Measurements from ENCODE around the gene KRTAP4-6.
"Not testable (repeated sequence)": the region's sequence is repeated elsewhere in the genome, so short reads cannot be mapped to it uniquely, and the experiment has no call there.

Gene KRTAP4-6

GRCh38 chr17:41148971-41149651 lies 8.8 kb upstream of the KRTAP4-6 start:
- not testable (repeated sequence) for H3K9me3 ChIP-seq (ENCODE audit: control insufficient read depth, low read length); H3K36me3 ChIP-seq (ENCODE audit: control insufficient read depth, insufficient read depth, low read length); H3K4me1 ChIP-seq (ENCODE audit: control insufficient read depth, insufficient read depth, low read length, poor library complexity, severe bottlenecking); DNase-seq; H3K27me3 ChIP-seq (replicated peaks; ENCODE audit: control insufficient read depth, insufficient read depth, low read length, poor library complexity, severe bottlenecking); H3K4me3 ChIP-seq (ENCODE audit: insufficient read depth, low read depth, low read length, poor library complexity, severe bottlenecking); H3K27ac ChIP-seq (ENCODE audit: insufficient read depth, low read length, poor library complexity, severe bottlenecking)

- Histone ChIP-seq H3K36me3 (ENCODE audit: control insufficient read depth, insufficient read depth, low read length) (no peaks in the 10 kb centered on the region), H3K4me1 (ENCODE audit: control insufficient read depth, insufficient read depth, low read length, poor library complexity, severe bottlenecking) (no peaks in the 10 kb centered on the region), H3K4me3 (ENCODE audit: insufficient read depth, low read depth, low read length, poor library complexity, severe bottlenecking) (no peak overlapping the region), H3K27me3 (replicated peaks; ENCODE audit: control insufficient read depth, insufficient read depth, low read length, poor library complexity, severe bottlenecking) (no peaks in the 10 kb centered on the region), H3K27ac (ENCODE audit: insufficient read depth, low read length, poor library complexity, severe bottlenecking) (no peak overlapping the region), H3K9me3 (ENCODE audit: control insufficient read depth, low read length) (no peaks in the 10 kb centered on the region)
- no peak for DNase-seq
Measured at GRCh38 chr17:41147531-41148204, 7.3 kb upstream of the KRTAP4-6 start.

- H3K4me1 ChIP-seq (ENCODE audit: control insufficient read depth, insufficient read depth, low read length, poor library complexity, severe bottlenecking) = no peaks in the 10 kb centered on the region
- no peak for DNase-seq
- no peaks in the 10 kb centered on the region for H3K36me3 ChIP-seq (ENCODE audit: control insufficient read depth, insufficient read depth, low read length)
- no peaks in the 10 kb centered on the region for H3K27me3 ChIP-seq (replicated peaks; ENCODE audit: control insufficient read depth, insufficient read depth, low read length, poor library complexity, severe bottlenecking)
- H3K9me3 ChIP-seq (ENCODE audit: control insufficient read depth, low read length) = no peaks in the 10 kb centered on the region
- H3K4me3 ChIP-seq (ENCODE audit: insufficient read depth, low read depth, low read length, poor library complexity, severe bottlenecking) = no peak overlapping the region
- no peak overlapping the region for H3K27ac ChIP-seq (ENCODE audit: insufficient read depth, low read length, poor library complexity, severe bottlenecking)
Measured at GRCh38 chr17:41145261-41145660, 4.9 kb upstream of the KRTAP4-6 start.

GRCh38 chr17:41144846-41145245 lies 4.5 kb upstream of the KRTAP4-6 start:
- Histone ChIP-seq H3K4me1 (ENCODE audit: control insufficient read depth, insufficient read depth, low read length, poor library complexity, severe bottlenecking) (no peaks in the 10 kb centered on the region), H3K27ac (ENCODE audit: insufficient read depth, low read length, poor library complexity, severe bottlenecking) (no peak overlapping the region), H3K9me3 (ENCODE audit: control insufficient read depth, low read length) (no peaks in the 10 kb centered on the region), H3K36me3 (ENCODE audit: control insufficient read depth, insufficient read depth, low read length) (no peaks in the 10 kb centered on the region), H3K27me3 (replicated peaks; ENCODE audit: control insufficient read depth, insufficient read depth, low read length, poor library complexity, severe bottlenecking) (no peaks in the 10 kb centered on the region), H3K4me3 (ENCODE audit: insufficient read depth, low read depth, low read length, poor library complexity, severe bottlenecking) (no peak overlapping the region)
- no peak for DNase-seq

GRCh38 chr17:41141361-41141760 lies 1.0 kb upstream of the KRTAP4-6 start:
- no peak for DNase-seq
- H3K27ac ChIP-seq (ENCODE audit: insufficient read depth, low read length, poor library complexity, severe bottlenecking) = no peak overlapping the region
- H3K4me3 ChIP-seq (ENCODE audit: insufficient read depth, low read depth, low read length, poor library complexity, severe bottlenecking) = no peak overlapping the region
- no peaks in the 10 kb centered on the region for H3K27me3 ChIP-seq (replicated peaks; ENCODE audit: control insufficient read depth, insufficient read depth, low read length, poor library complexity, severe bottlenecking)
- no peaks in the 10 kb centered on the region for H3K4me1 ChIP-seq (ENCODE audit: control insufficient read depth, insufficient read depth, low read length, poor library complexity, severe bottlenecking)
- no peaks in the 10 kb centered on the region for H3K36me3 ChIP-seq (ENCODE audit: control insufficient read depth, insufficient read depth, low read length)
- no peaks in the 10 kb centered on the region for H3K9me3 ChIP-seq (ENCODE audit: control insufficient read depth, low read length)

- H3K27ac ChIP-seq (ENCODE audit: insufficient read depth, low read length, poor library complexity, severe bottlenecking); H3K27me3 ChIP-seq (replicated peaks; ENCODE audit: control insufficient read depth, insufficient read depth, low read length, poor library complexity, severe bottlenecking); H3K4me3 ChIP-seq (ENCODE audit: insufficient read depth, low read depth, low read length, poor library complexity, severe bottlenecking); H3K4me1 ChIP-seq (ENCODE audit: control insufficient read depth, insufficient read depth, low read length, poor library complexity, severe bottlenecking); DNase-seq; H3K36me3 ChIP-seq (ENCODE audit: control insufficient read depth, insufficient read depth, low read length); H3K9me3 ChIP-seq (ENCODE audit: control insufficient read depth, low read length): not testable (repeated sequence)
Measured at GRCh38 chr17:41139865-41140264, 479 bp downstream of the KRTAP4-6 start.

GRCh38 chr17:41133880-41134735 lies 6.2 kb downstream of the KRTAP4-6 start:
- H3K27me3 ChIP-seq (replicated peaks; ENCODE audit: control insufficient read depth, insufficient read depth, low read length, poor library complexity, severe bottlenecking) = no peaks in the 10 kb centered on the region
- H3K36me3 ChIP-seq (ENCODE audit: control insufficient read depth, insufficient read depth, low read length) = no peaks in the 10 kb centered on the region
- H3K4me1 ChIP-seq (ENCODE audit: control insufficient read depth, insufficient read depth, low read length, poor library complexity, severe bottlenecking) = peaks cover 6% of the 10 kb centered on the region
- H3K27ac ChIP-seq (ENCODE audit: insufficient read depth, low read length, poor library complexity, severe bottlenecking) = no peak overlapping the region
- H3K9me3 ChIP-seq (ENCODE audit: control insufficient read depth, low read length) = no peaks in the 10 kb centered on the region
- no peak for DNase-seq
- H3K4me3 ChIP-seq (ENCODE audit: insufficient read depth, low read depth, low read length, poor library complexity, severe bottlenecking) = no peak overlapping the region

GRCh38 chr17:41131979-41132378 lies 8.4 kb downstream of the KRTAP4-6 start:
- H3K27ac ChIP-seq (ENCODE audit: insufficient read depth, low read length, poor library complexity, severe bottlenecking) = no peak overlapping the region
- DNase-seq = no peak
- H3K4me3 ChIP-seq (ENCODE audit: insufficient read depth, low read depth, low read length, poor library complexity, severe bottlenecking) = no peak overlapping the region
- no peaks in the 10 kb centered on the region for H3K9me3 ChIP-seq (ENCODE audit: control insufficient read depth, low read length)
- no peaks in the 10 kb centered on the region for H3K36me3 ChIP-seq (ENCODE audit: control insufficient read depth, insufficient read depth, low read length)
- peaks cover 6% of the 10 kb centered on the region for H3K4me1 ChIP-seq (ENCODE audit: control insufficient read depth, insufficient read depth, low read length, poor library complexity, severe bottlenecking)
- H3K27me3 ChIP-seq (replicated peaks; ENCODE audit: control insufficient read depth, insufficient read depth, low read length, poor library complexity, severe bottlenecking) = no peaks in the 10 kb centered on the region

- Histone ChIP-seq H3K27me3 (replicated peaks; ENCODE audit: control insufficient read depth, insufficient read depth, low read length, poor library complexity, severe bottlenecking) (no peaks in the 10 kb centered on the region), H3K4me3 (ENCODE audit: insufficient read depth, low read depth, low read length, poor library complexity, severe bottlenecking) (no peak overlapping the region), H3K36me3 (ENCODE audit: control insufficient read depth, insufficient read depth, low read length) (no peaks in the 10 kb centered on the region), H3K4me1 (ENCODE audit: control insufficient read depth, insufficient read depth, low read length, poor library complexity, severe bottlenecking) (peaks cover 34% of the 10 kb centered on the region), H3K27ac (ENCODE audit: insufficient read depth, low read length, poor library complexity, severe bottlenecking) (no peak overlapping the region), H3K9me3 (ENCODE audit: control insufficient read depth, low read length) (no peaks in the 10 kb centered on the region)
- DNase-seq = no peak
Measured at GRCh38 chr17:41127371-41127770, 13.0 kb downstream of the KRTAP4-6 start.

- Histone ChIP-seq H3K4me3 (ENCODE audit: insufficient read depth, low read depth, low read length, poor library complexity, severe bottlenecking) (no peak overlapping the region), H3K4me1 (ENCODE audit: control insufficient read depth, insufficient read depth, low read length, poor library complexity, severe bottlenecking) (peaks cover 34% of the 10 kb centered on the region), H3K9me3 (ENCODE audit: control insufficient read depth, low read length) (no peaks in the 10 kb centered on the region), H3K27me3 (replicated peaks; ENCODE audit: control insufficient read depth, insufficient read depth, low read length, poor library complexity, severe bottlenecking) (no peaks in the 10 kb centered on the region), H3K36me3 (ENCODE audit: control insufficient read depth, insufficient read depth, low read length) (no peaks in the 10 kb centered on the region), H3K27ac (ENCODE audit: insufficient read depth, low read length, poor library complexity, severe bottlenecking) (no peak overlapping the region)
- DNase-seq = no peak
Measured at GRCh38 chr17:41126412-41126811, 13.9 kb downstream of the KRTAP4-6 start.
